Upper lobe of left lung (tissue), 4 donors: ENCODE measurements around the gene CEP97.

Experiments
- EP300 ChIP-seq, 4 donors: sonication (generic); formaldehyde crosslinking; IDR thresholded peaks; one replicate each; pipeline ENCODE4 v1.5.1; 2017; ENCODE audit warnings: antibody characterized with exemption in 4 of 4, control low read depth in 2 of 4
- POLR2A ChIP-seq, 4 donors: fragments of 450-650 bp; IDR thresholded peaks; one replicate each; pipeline ENCODE4 v1.5.1; 2016 to 2017; ENCODE audit warnings: antibody characterized with exemption in 4 of 4, mild to moderate bottlenecking in 2 of 4
- TF ChIP-seq, protein P1 (sequence below), 6 experiments: fragments of 450-650 bp in 4 of 6; fragments of 200-600 bp in 2 of 6; sonication (generic) in 2 of 6; IDR thresholded peaks; one replicate each; pipeline ENCODE4 v1.5.1; 2016 to 2019; ENCODE audit warnings: antibody characterized with exemption in 6 of 6

DNA sequence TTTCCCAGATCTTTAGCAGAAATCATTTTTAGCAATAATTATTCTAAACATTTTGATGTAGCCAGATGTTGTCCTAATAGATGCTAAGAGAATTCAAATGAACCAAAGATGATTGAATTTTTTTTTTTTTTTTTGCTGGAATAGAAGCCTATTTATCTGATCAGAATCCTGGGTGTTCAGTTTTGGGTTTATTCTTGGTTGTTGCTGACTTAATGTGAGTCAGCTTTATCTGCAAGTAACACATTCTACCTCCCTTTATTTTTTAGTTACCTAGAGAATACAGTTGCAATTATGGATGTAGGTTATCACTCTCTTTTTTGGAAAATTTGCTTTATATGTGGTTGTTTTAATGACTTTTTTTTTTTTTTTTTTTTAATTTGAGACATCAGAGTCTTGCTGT is 6.4 kb downstream of the CEP97 start:
- TF ChIP-seq EP300 (IDR thresholded peaks at IDR 0.05) (no peak), POLR2A (IDR thresholded peaks at IDR 0.05) (no peak)
- TF ChIP-seq, protein P1, sequence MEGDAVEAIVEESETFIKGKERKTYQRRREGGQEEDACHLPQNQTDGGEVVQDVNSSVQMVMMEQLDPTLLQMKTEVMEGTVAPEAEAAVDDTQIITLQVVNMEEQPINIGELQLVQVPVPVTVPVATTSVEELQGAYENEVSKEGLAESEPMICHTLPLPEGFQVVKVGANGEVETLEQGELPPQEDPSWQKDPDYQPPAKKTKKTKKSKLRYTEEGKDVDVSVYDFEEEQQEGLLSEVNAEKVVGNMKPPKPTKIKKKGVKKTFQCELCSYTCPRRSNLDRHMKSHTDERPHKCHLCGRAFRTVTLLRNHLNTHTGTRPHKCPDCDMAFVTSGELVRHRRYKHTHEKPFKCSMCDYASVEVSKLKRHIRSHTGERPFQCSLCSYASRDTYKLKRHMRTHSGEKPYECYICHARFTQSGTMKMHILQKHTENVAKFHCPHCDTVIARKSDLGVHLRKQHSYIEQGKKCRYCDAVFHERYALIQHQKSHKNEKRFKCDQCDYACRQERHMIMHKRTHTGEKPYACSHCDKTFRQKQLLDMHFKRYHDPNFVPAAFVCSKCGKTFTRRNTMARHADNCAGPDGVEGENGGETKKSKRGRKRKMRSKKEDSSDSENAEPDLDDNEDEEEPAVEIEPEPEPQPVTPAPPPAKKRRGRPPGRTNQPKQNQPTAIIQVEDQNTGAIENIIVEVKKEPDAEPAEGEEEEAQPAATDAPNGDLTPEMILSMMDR (IDR thresholded peaks at IDR 0.05), result no peak
